ENCODE data around the gene RTTN. TPM values are rescaled to one million over a fixed set of nuclear protein-coding genes. Genes with fewer than 3 reads are reported as not detected.

The RTTN gene
- total and polyA plus RNA-seq, 2 donors (not counting 3 experiments of a cell fraction or from before 2014, with no cell fraction given), result 3.1 to 17.4 TPM

DNA sequence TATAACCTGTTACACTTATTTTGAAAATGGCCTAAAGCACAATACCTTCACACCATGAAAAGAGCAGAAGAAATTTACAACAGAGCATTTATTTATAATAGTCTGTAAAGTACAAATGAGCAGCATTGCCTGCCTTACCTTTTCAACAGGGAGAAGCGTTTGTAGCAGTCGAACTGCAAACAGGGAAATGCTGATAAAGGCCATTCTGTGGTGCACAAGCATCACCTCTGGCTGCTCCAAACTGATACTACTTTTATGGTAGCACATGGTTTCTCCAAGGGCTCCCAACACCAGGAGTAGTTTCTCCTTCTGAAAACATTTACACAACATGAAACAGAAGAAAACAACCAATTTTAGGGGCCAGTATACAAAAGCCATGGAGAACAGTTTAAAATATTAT, 28.9 kb downstream of the RTTN start:
- H3K79me2 ChIP-seq (ENCODE audit: control insufficient read depth, insufficient read depth, low read length), result peaks cover 3% of the 10 kb centered on the region
- ChIA-PET POLR2A (no interaction called here), CTCF (no interaction called here)
- no peak overlapping the region for H3K9ac ChIP-seq (replicated peaks; ENCODE audit: extremely low read depth, insufficient read depth, low read length)
- FAIRE-seq, result no peak
- no peaks in the 10 kb centered on the region for H3K27me3 ChIP-seq (ENCODE audit: control insufficient read depth in 2 of 2, insufficient read depth in 2 of 2, low read length in 2 of 2)
- intact Hi-C loops (cut with micrococcal nuclease), result no loop called here
- H3K27ac ChIP-seq (ENCODE audit: insufficient read depth, low read depth, low read length), result no peak overlapping the region
- no peak overlapping the region for H2AFZ ChIP-seq (ENCODE audit: low read depth, low read length)
- no peaks in the 10 kb centered on the region for H3K36me3 ChIP-seq (ENCODE audit: control insufficient read depth in 2 of 2, extremely low read depth in 1 of 2, insufficient read depth in 2 of 2, low read length in 2 of 2)
- BruUV-seq (replicated peaks), result no TSS peak
- dilution Hi-C loops (cut with MboI; ENCODE audit: extremely low pct_ligation_motif_present, low sequenced_read_pairs), result no loop called here
- TF ChIP-seq EZH2 (IDR thresholded peaks at IDR 0.05; ENCODE audit: borderline replicate concordance, low read depth, low read length, severe bottlenecking), result no peak
- TF ChIP-seq, protein P1, sequence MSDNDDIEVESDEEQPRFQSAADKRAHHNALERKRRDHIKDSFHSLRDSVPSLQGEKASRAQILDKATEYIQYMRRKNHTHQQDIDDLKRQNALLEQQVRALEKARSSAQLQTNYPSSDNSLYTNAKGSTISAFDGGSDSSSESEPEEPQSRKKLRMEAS (IDR thresholded peaks at IDR 0.05; ENCODE audit: insufficient read depth, insufficient read length), result no peak
- TF ChIP-seq MYC (IDR thresholded peaks at IDR 0.05; ENCODE audit: low read depth, low read length), result no peak
- no peak for TF ChIP-seq GATA2 (IDR thresholded peaks at IDR 0.05; ENCODE audit: insufficient read depth, insufficient read length, low read depth, low read length)
- TF ChIP-seq, protein P2, sequence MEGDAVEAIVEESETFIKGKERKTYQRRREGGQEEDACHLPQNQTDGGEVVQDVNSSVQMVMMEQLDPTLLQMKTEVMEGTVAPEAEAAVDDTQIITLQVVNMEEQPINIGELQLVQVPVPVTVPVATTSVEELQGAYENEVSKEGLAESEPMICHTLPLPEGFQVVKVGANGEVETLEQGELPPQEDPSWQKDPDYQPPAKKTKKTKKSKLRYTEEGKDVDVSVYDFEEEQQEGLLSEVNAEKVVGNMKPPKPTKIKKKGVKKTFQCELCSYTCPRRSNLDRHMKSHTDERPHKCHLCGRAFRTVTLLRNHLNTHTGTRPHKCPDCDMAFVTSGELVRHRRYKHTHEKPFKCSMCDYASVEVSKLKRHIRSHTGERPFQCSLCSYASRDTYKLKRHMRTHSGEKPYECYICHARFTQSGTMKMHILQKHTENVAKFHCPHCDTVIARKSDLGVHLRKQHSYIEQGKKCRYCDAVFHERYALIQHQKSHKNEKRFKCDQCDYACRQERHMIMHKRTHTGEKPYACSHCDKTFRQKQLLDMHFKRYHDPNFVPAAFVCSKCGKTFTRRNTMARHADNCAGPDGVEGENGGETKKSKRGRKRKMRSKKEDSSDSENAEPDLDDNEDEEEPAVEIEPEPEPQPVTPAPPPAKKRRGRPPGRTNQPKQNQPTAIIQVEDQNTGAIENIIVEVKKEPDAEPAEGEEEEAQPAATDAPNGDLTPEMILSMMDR (IDR thresholded peaks at IDR 0.05; ENCODE audit: extremely low read depth in 1 of 2, insufficient read depth in 1 of 2, low read depth in 1 of 2, low read length in 2 of 2), result no peak
- TF ChIP-seq JUN (IDR thresholded peaks at IDR 0.05; ENCODE audit: borderline replicate concordance, insufficient read depth, insufficient read length, low read depth), result no peak
- DNase-seq (ENCODE audit: low read depth, low spot score), result no peak
- H3K9me3 ChIP-seq (replicated peaks; ENCODE audit: control insufficient read depth, insufficient read depth, low read length), result no peaks in the 10 kb centered on the region
- no peak overlapping the region for H3K4me3 ChIP-seq (replicated peaks in 1 of 3; ENCODE audit: insufficient read depth in 1 of 3, low read depth in 1 of 3, low read length in 3 of 3)
- H4K20me1 ChIP-seq (replicated peaks; ENCODE audit: control insufficient read depth, extremely low read depth, insufficient read depth, low read length), result no peaks in the 10 kb centered on the region
- no peaks in the 10 kb centered on the region for H3K9me1 ChIP-seq (replicated peaks; ENCODE audit: control insufficient read depth, extremely low read depth, insufficient read depth, low read length)
- peaks cover 8% of the 10 kb centered on the region for H3K4me1 ChIP-seq (ENCODE audit: control insufficient read depth, extremely low read depth, insufficient read depth, low read length)
- no peak overlapping the region for H3K4me2 ChIP-seq (ENCODE audit: insufficient read depth, low read length)
